Activated naive CD8-positive, alpha-beta T cell (primary cell): ENCODE data around the gene TEX261.

Experiments used
- H3K27ac Mint-ChIP-seq: one replicate; pipeline ENCODE4 v1.8.0; 2021; ENCODE audit warnings: mixed read lengths
- H3K27me3 Mint-ChIP-seq: one replicate; pipeline ENCODE4 v1.8.0; 2021; ENCODE audit warnings: mixed read lengths
- H3K36me3 Mint-ChIP-seq: one replicate; pipeline ENCODE4 v1.8.0; 2021; ENCODE audit warnings: mixed read lengths
- H3K4me1 Mint-ChIP-seq: one replicate; pipeline ENCODE4 v1.8.0; 2021; ENCODE audit warnings: low read depth, mixed read lengths
- H3K4me3 Mint-ChIP-seq: one replicate; pipeline ENCODE4 v1.8.0; 2021; ENCODE audit warnings: mild to moderate bottlenecking, mixed read lengths
- H3K9me3 Mint-ChIP-seq: one replicate; pipeline ENCODE4 v1.8.0; 2021; ENCODE audit warnings: low read depth, mixed read lengths

The TEX261 gene

DNA sequence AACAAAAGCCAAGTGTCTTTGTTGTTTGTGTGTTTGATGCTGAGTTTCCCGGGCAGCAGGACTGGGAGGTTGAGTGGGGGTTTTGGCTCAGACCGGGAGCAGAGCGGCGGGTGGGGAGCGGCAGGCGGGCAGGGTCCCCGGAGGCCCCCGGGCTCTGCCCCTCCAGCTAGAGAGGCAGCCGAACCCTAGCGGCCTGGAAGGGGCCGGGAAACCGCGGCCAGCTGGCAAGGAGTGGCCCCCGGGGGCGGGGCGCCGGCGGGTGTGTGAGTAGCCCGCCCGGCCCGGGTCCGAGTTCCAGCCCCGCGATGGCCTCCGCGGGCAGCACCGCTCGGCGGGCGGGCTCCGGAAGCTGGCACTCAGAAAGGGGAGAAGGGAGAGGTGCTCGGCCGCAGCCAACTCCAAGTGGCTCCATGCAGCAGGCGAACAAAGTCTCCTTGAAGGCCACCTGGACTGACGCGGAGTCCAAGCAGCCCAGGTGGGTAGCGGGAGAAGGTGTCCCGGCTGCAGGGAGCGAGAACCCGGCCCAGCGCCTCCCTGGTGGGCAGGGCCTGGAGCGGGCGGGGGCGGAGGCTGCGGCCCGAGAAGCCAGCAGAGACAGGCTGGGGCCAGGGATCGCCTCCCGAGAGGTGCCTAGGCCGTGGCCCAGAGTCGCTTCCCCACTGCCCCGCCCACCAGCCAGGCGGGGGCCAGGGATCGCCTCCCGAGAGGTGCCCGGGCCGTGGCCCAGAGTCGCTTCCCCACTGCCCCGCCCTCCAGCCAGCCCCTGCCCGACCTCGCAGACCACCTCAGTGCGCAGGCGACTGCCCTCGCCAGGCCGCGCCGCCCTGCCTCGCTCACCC lies 16.1 kb downstream of the TEX261 start, which contains the start of gene ANKRD53:
ANKRD53 (plus strand) TSS at position 290 of the 839 bp plus-strand sequence; CDS start at position 306, 16 bp downstream.
- no peaks in the 10 kb centered on the region for H3K9me3 Mint-ChIP-seq
- H3K36me3 Mint-ChIP-seq: peaks cover 3% of the 10 kb centered on the region

GRCh38 chr2:70977605-70978205 lies 17.0 kb downstream of the TEX261 start:
- H3K36me3 Mint-ChIP-seq: no peaks in the 10 kb centered on the region
- H3K9me3 Mint-ChIP-seq: no peaks in the 10 kb centered on the region
- H3K27ac Mint-ChIP-seq: peak overlapping the region; percentile 18
- no peaks in the 10 kb centered on the region for H3K27me3 Mint-ChIP-seq
- peaks cover 18% of the 10 kb centered on the region for H3K4me1 Mint-ChIP-seq
- peak overlapping the region; percentile 79 for H3K4me3 Mint-ChIP-seq

More for the DNA sequence above, 16.1 kb downstream of the TEX261 start, which contains the start of gene ANKRD53:
- Mint-ChIP-seq H3K4me1 (peaks cover 18% of the 10 kb centered on the region), H3K4me3 (peak within 1 kb of the TSS; percentile 79), H3K27me3 (no peaks in the 10 kb centered on the region), H3K27ac (peak within 1 kb of the TSS; percentile 18)

DNA sequence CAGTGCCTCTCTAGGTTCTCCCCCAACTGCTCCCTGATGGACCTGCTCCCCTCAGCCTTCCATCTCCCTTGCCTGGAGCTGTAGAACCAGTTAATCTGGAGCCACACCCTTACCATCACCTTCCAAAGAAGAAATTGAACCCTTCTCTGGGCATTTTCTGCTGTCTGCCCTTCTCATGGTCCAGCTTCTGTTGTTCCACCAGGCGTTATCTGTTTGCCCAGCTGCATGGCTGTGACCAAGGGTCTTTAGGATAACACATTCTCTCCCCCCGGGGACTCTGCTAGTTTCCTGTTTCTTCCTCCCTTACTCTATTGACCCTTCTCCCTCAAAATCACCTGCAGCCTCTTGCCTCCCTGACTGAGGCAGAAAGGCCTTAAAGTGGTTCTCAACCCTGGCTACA lies 19.4 kb downstream of the TEX261 start:
- no peak overlapping the region for H3K4me3 Mint-ChIP-seq
- H3K27ac Mint-ChIP-seq: no peak overlapping the region
- H3K9me3 Mint-ChIP-seq: no peaks in the 10 kb centered on the region
- H3K4me1 Mint-ChIP-seq: peaks cover 18% of the 10 kb centered on the region
- H3K27me3 Mint-ChIP-seq: peaks cover 2% of the 10 kb centered on the region
- no peaks in the 10 kb centered on the region for H3K36me3 Mint-ChIP-seq

DNA sequence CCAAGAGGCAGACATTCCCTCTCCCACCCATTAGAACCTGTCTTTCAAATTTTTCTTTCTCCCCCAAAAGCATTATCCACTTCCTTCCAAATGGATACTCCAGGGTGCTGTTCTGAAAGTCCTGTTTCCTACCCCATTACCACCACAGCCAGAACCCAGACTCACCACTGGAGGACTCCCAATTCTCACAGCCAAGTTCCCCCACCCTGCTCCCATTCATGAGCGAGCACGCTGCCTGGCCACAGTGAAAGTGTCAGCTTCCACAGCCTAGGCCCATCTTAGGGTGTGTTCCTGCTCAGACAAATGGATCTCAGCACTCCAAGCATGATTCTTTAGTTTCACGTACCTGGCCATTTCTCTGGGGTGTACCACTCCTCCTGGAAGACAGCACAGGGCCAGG lies 20.1 kb downstream of the TEX261 start:
- Mint-ChIP-seq H3K27ac (no peak overlapping the region), H3K27me3 (peaks cover 2% of the 10 kb centered on the region), H3K36me3 (no peaks in the 10 kb centered on the region), H3K4me3 (no peak overlapping the region), H3K9me3 (no peaks in the 10 kb centered on the region), H3K4me1 (peaks cover 18% of the 10 kb centered on the region)

GRCh38 chr2:70967189-70967588 lies 27.5 kb downstream of the TEX261 start:
- peaks cover 5% of the 10 kb centered on the region for H3K4me1 Mint-ChIP-seq
- H3K27ac Mint-ChIP-seq: no peak overlapping the region
- peaks cover 13% of the 10 kb centered on the region for H3K27me3 Mint-ChIP-seq
- no peak overlapping the region for H3K4me3 Mint-ChIP-seq
- no peaks in the 10 kb centered on the region for H3K36me3 Mint-ChIP-seq
- no peaks in the 10 kb centered on the region for H3K9me3 Mint-ChIP-seq

GRCh38 chr2:70966681-70967080 lies 28.0 kb downstream of the TEX261 start:
- Mint-ChIP-seq H3K4me1 (peaks cover 5% of the 10 kb centered on the region), H3K27me3 (peaks cover 15% of the 10 kb centered on the region), H3K4me3 (no peak overlapping the region), H3K27ac (no peak overlapping the region), H3K36me3 (no peaks in the 10 kb centered on the region), H3K9me3 (no peaks in the 10 kb centered on the region)

DNA sequence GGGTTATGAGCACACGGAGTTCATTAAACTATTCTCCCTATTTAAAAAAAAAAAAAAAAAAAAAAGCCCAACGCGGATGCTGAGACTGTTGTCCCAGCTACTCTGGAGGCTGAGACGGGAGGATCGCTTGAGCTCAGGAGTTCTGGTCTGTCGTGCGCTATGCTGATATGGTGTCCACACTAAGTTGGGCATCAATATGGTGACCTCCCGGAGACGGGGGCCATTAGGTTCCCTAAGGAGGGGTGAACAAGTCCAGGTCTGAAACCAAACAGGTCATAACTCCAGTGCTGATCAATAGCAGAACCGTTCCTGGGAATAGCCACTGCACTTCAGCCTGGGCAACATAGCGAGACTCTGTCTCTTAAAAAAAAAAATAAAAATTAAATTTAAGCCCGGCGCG lies 29.2 kb downstream of the TEX261 start:
- Mint-ChIP-seq H3K36me3 (no peaks in the 10 kb centered on the region), H3K27me3 (peaks cover 19% of the 10 kb centered on the region), H3K27ac (no peak overlapping the region), H3K4me3 (peak overlapping the region; percentile 89), H3K9me3 (no peaks in the 10 kb centered on the region), H3K4me1 (peaks cover 5% of the 10 kb centered on the region)

DNA sequence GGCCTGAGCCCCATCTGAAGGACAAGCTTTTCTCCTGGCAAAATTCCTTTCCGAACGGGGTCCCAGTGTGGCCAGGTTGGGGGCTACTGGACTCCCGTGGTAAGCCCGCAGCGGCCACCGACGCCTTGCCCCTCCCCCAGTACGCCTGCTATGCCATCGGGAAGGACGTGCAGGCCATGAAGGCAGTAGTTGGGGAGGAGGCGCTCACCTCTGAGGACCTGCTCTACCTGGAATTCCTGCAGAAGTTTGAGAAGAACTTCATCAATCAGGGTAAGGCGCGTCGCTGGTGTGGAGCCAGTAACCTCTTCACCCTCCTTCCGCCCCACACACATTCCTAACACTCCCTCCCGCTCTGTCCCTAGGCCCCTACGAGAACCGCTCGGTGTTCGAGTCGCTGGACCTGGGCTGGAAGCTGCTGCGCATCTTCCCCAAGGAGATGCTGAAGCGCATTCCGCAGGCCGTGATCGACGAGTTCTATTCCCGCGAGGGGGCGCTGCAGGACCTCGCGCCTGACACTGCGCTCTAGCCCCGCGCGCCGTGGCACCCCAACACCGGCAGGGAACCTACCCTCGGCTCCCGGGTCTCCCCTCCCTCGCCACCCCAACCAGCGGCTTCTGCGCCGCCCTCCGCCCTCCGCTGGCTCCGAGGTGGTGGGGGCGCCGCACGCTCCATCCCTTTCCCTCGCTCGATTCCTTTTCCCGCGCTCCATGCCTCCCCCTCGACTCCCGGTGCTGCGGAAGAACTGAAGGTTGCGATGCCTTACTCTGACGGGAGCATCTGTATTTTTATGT lies 29.9 kb downstream of the TEX261 start:
- Mint-ChIP-seq H3K4me3 (peak overlapping the region; percentile 89), H3K36me3 (no peaks in the 10 kb centered on the region), H3K27me3 (peaks cover 20% of the 10 kb centered on the region), H3K27ac (peak overlapping the region; percentile 50), H3K9me3 (no peaks in the 10 kb centered on the region), H3K4me1 (peaks cover 5% of the 10 kb centered on the region)

- H3K27ac Mint-ChIP-seq: no peak overlapping the region
- H3K27me3 Mint-ChIP-seq: peaks cover 20% of the 10 kb centered on the region
- no peak overlapping the region for H3K4me3 Mint-ChIP-seq
- no peaks in the 10 kb centered on the region for H3K9me3 Mint-ChIP-seq
- no peaks in the 10 kb centered on the region for H3K36me3 Mint-ChIP-seq
- peaks cover 5% of the 10 kb centered on the region for H3K4me1 Mint-ChIP-seq
Measured at GRCh38 chr2:70964133-70964532, 30.5 kb downstream of the TEX261 start.

DNA sequence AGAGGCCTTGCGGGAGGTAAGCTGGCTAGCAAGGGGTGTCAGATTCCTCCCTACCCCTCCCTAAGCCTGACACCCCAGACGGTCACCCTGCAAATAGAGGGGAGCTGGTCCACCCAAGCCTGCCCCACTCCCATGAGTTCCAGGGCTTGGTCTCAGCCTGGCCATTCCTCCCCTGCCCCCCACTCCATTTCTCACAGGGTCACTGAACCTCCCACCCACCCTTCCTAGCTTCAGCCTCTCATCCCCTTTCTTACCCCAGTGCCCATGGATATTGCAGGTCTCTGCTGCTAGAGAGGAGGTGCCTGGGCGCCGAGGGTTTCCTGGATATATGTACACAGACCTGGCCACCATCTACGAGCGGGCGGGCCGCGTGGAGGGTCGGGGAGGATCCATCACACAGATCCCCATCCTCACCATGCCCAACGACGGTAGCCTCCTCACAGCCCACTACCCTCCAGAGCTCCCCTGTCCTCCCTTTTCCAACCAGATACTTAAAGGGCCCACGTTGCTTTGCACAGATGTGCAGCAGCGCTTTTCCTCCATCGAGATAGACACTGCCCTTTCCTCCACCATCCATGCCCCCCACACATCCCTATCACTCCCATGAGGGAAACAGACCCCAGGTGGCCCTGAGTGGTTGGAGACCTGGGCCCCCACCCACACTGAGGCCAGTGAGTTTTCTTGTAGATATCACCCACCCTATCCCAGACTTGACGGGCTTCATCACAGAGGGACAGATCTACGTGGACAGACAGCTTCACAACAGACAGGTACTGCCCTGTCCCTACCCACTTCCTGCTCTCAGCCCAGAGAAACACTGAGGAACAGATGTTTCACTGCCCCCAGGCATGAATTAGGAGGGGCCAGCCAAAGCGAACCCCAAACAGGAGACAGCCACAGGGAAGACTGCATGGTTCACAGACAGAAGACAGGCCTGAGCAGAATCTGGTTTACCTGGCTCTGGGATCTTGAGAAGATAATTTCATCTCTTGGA lies 31.5 kb downstream of the TEX261 start:
- H3K4me1 Mint-ChIP-seq: peaks cover 10% of the 10 kb centered on the region
- no peak overlapping the region for H3K27ac Mint-ChIP-seq
- H3K4me3 Mint-ChIP-seq: no peak overlapping the region
- H3K36me3 Mint-ChIP-seq: no peaks in the 10 kb centered on the region
- peaks cover 20% of the 10 kb centered on the region for H3K27me3 Mint-ChIP-seq
- H3K9me3 Mint-ChIP-seq: no peaks in the 10 kb centered on the region

GRCh38 chr2:70962211-70962884 lies 32.3 kb downstream of the TEX261 start:
- Mint-ChIP-seq H3K36me3 (no peaks in the 10 kb centered on the region), H3K9me3 (no peaks in the 10 kb centered on the region), H3K4me3 (no peak overlapping the region), H3K27me3 (peaks cover 21% of the 10 kb centered on the region), H3K4me1 (peaks cover 13% of the 10 kb centered on the region), H3K27ac (no peak overlapping the region)

- Mint-ChIP-seq H3K9me3 (no peaks in the 10 kb centered on the region), H3K27me3 (peaks cover 21% of the 10 kb centered on the region), H3K27ac (no peak overlapping the region), H3K4me1 (peaks cover 13% of the 10 kb centered on the region), H3K4me3 (no peak overlapping the region), H3K36me3 (no peaks in the 10 kb centered on the region)
Measured at GRCh38 chr2:70961648-70961994, 33.1 kb downstream of the TEX261 start.

GRCh38 chr2:70960833-70961647 lies 33.6 kb downstream of the TEX261 start:
- Mint-ChIP-seq H3K9me3 (no peaks in the 10 kb centered on the region), H3K4me3 (no peak overlapping the region), H3K27me3 (peaks cover 23% of the 10 kb centered on the region), H3K27ac (no peak overlapping the region), H3K36me3 (no peaks in the 10 kb centered on the region), H3K4me1 (peaks cover 13% of the 10 kb centered on the region)
